MCF 10A (cell line): ENCODE data around the gene APOB. TPM values are rescaled to one million over a fixed set of nuclear protein-coding genes. Genes with fewer than 3 reads are reported as not detected.

Experiments
- BruUV-seq: library from RNA; stranded (reverse); fragments of 400-500 nt; replicated peaks from 2 replicates; lab custom pipeline; 2021; lab: Mats Ljungman, UMichigan
- CTCF ChIA-PET: fragments of 300-600 bp; sonication (Branson Sonifier 250); formaldehyde crosslinking; extraction: SDS; loops from one replicate; lab custom pipeline; 2021; ENCODE audit warnings: antibody characterized with exemption, inconsistent platforms; lab: Yijun Ruan, JAX
- POLR2A ChIA-PET: fragments of 300-600, 350-650 bp; sonication (Branson Sonifier 250); formaldehyde crosslinking; extraction: SDS; loops from one replicate; lab custom pipeline; 2020; ENCODE audit warnings: antibody characterized with exemption, inconsistent platforms; lab: Yijun Ruan, JAX
- DNase-seq: peaks from one replicate; pipeline ENCODE4 v3.0.0-alpha.2; 2018; ENCODE audit not compliant: unreplicated experiment
- H3K27ac Mint-ChIP-seq: one replicate; pipeline ENCODE4 v1.8.0; 2022; ENCODE audit warnings: mild to moderate bottlenecking, low read depth, mixed read lengths; ENCODE audit not compliant: unreplicated experiment
- H3K27me3 Mint-ChIP-seq: one replicate; pipeline ENCODE4 v1.8.0; 2022; ENCODE audit warnings: mixed read lengths; ENCODE audit not compliant: insufficient read depth, unreplicated experiment
- H3K36me3 Mint-ChIP-seq: one replicate; pipeline ENCODE4 v1.8.0; 2022; ENCODE audit warnings: mild to moderate bottlenecking, moderate library complexity, mixed read lengths; ENCODE audit not compliant: insufficient read depth, unreplicated experiment
- H3K4me1 Mint-ChIP-seq: one replicate; pipeline ENCODE4 v1.8.0; 2022; ENCODE audit warnings: mixed read lengths; ENCODE audit not compliant: insufficient read depth, unreplicated experiment
- H3K4me3 Mint-ChIP-seq: one replicate; pipeline ENCODE4 v1.8.0; 2022; ENCODE audit warnings: mild to moderate bottlenecking, moderate library complexity, mixed read lengths; ENCODE audit not compliant: unreplicated experiment
- H3K9me3 Mint-ChIP-seq: one replicate; pipeline ENCODE4 v1.8.0; 2022; ENCODE audit warnings: mixed read lengths; ENCODE audit not compliant: unreplicated experiment
- CTCF ChIP-seq: fragments of 200-600 bp; IDR thresholded peaks from one replicate; pipeline ENCODE4 v1.8.0; 2022; ENCODE audit warnings: antibody characterized with exemption, mild to moderate bottlenecking; ENCODE audit not compliant: unreplicated experiment
- intact Hi-C: fragments of 100-400 bp; cut with micrococcal nuclease; formaldehyde crosslinking; loops from 2 replicates; pipeline ENCODE4 v1.14.1; 2022
- total RNA-seq: library from RNA; stranded (reverse); gene quantifications from 2 replicates; pipeline ENCODE4 v1.2.3, GENCODE V29; 2022

The APOB gene
- total RNA-seq, 1 experiment from 2014 or later, result not detected

GRCh38 chr2:21005111-21005699 lies 38.7 kb downstream of the APOB start:
- ChIA-PET POLR2A (no interaction called here), CTCF (no interaction called here)
- no peak overlapping the region for H3K27ac Mint-ChIP-seq
- no peaks in the 10 kb centered on the region for H3K9me3 Mint-ChIP-seq
- no peaks in the 10 kb centered on the region for H3K36me3 Mint-ChIP-seq
- DNase-seq, result no peak
- TF ChIP-seq CTCF, result no peak
- H3K27me3 Mint-ChIP-seq, result peaks cover 66% of the 10 kb centered on the region
- no peaks in the 10 kb centered on the region for H3K4me1 Mint-ChIP-seq
- no TSS peak for BruUV-seq
- intact Hi-C loops, result no loop called here
- H3K4me3 Mint-ChIP-seq, result no peak overlapping the region

GRCh38 chr2:21004181-21004572 lies 39.7 kb downstream of the APOB start:
- ChIA-PET CTCF (interaction anchor here (0.5 kb wide), 1 partner anchor 41 kb away, joined by 4 read pairs; no protein-coding TSS in a partner anchor), POLR2A (no interaction called here)
- BruUV-seq, result no TSS peak

GRCh38 chr2:21003572-21004180 lies 40.2 kb downstream of the APOB start:
- Mint-ChIP-seq H3K27me3 (peaks cover 52% of the 10 kb centered on the region), H3K9me3 (no peaks in the 10 kb centered on the region), H3K4me1 (no peaks in the 10 kb centered on the region), H3K4me3 (no peak overlapping the region), H3K27ac (no peak overlapping the region), H3K36me3 (no peaks in the 10 kb centered on the region)
- BruUV-seq, result no TSS peak
- DNase-seq, result no peak
- ChIA-PET CTCF (no interaction called here), POLR2A (no interaction called here)
- intact Hi-C loops, result no loop called here
- TF ChIP-seq CTCF, result no peak

More at GRCh38 chr2:21004181-21004572, 39.7 kb downstream of the APOB start:
- no peak for DNase-seq
- Mint-ChIP-seq H3K27me3 (peaks cover 57% of the 10 kb centered on the region), H3K9me3 (no peaks in the 10 kb centered on the region), H3K27ac (no peak overlapping the region), H3K36me3 (no peaks in the 10 kb centered on the region), H3K4me3 (no peak overlapping the region), H3K4me1 (no peaks in the 10 kb centered on the region)
- intact Hi-C loops, result no loop called here
- no peak for TF ChIP-seq CTCF

GRCh38 chr2:21002814-21003192 lies 41.1 kb downstream of the APOB start:
- POLR2A ChIA-PET, result no interaction called here
- no peak for DNase-seq
- no peaks in the 10 kb centered on the region for H3K9me3 Mint-ChIP-seq
- peaks cover 44% of the 10 kb centered on the region for H3K27me3 Mint-ChIP-seq
- intact Hi-C loops, result no loop called here
- H3K36me3 Mint-ChIP-seq, result no peaks in the 10 kb centered on the region
- H3K4me3 Mint-ChIP-seq, result no peak overlapping the region
- H3K27ac Mint-ChIP-seq, result no peak overlapping the region
- BruUV-seq, result no TSS peak
- no peaks in the 10 kb centered on the region for H3K4me1 Mint-ChIP-seq
- TF ChIP-seq CTCF, result no peak
- CTCF ChIA-PET, result no interaction called here
